ENCODE data around the gene TBX4.

The TBX4 gene

DNA sequence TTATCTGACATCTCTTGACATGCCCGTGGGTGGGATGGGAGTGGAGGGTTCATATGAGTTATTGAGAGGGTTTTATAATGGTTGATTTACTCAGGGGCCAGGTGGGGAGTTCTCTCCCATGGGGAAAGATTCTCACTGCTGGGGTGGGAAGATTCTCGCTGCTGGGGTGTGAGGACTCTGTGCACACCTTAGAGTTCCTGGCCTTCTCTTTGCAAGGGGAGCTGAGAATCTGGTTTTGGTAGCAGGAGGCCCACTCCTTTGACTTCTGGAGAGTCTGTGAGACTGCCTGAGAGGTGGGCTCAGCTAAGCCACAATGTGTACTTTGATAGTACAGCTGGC lies 31.5 kb downstream of the TBX4 start:
- POLR2A ChIA-PET: no interaction called here
- TF ChIP-seq, protein P1, sequence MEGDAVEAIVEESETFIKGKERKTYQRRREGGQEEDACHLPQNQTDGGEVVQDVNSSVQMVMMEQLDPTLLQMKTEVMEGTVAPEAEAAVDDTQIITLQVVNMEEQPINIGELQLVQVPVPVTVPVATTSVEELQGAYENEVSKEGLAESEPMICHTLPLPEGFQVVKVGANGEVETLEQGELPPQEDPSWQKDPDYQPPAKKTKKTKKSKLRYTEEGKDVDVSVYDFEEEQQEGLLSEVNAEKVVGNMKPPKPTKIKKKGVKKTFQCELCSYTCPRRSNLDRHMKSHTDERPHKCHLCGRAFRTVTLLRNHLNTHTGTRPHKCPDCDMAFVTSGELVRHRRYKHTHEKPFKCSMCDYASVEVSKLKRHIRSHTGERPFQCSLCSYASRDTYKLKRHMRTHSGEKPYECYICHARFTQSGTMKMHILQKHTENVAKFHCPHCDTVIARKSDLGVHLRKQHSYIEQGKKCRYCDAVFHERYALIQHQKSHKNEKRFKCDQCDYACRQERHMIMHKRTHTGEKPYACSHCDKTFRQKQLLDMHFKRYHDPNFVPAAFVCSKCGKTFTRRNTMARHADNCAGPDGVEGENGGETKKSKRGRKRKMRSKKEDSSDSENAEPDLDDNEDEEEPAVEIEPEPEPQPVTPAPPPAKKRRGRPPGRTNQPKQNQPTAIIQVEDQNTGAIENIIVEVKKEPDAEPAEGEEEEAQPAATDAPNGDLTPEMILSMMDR (IDR thresholded peaks at IDR 0.05; ENCODE audit: control extremely low read depth, extremely low read depth, low read depth, missing control alignments): no peak
- CTCF ChIA-PET: interaction anchor here (1.1 to 1.3 kb wide), 2 partner anchors 9 to 16 kb away, joined by 3 read pairs; no protein-coding TSS in a partner anchor
- no peak for DNase-seq (ENCODE audit: extremely low spot score)

DNA sequence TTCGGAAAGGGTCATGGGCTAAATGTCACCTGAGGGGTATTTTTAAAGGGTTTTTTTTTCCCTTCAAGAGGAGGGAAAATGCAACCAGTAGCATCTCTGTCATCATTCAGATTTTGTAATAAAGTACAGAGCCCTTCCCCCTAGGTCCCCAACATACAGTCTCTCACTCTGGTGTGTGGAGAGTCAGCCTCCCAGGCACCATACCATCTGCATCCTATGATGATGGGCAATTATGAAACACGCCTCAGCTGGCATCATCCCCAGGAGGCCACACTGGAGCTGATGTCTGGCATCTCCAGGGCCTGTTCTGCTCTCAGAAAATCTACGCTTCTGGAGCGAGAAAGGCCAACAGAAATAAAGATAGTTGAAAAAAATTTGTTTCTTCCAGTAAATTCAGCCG lies 32.0 kb downstream of the TBX4 start:
- CTCF ChIA-PET: interaction anchor here (1.1 to 1.4 kb wide), 3 partner anchors 9 to 99 kb away, joined by 3 read pairs; no protein-coding TSS in a partner anchor
- DNase-seq (ENCODE audit: extremely low spot score): no peak
- TF ChIP-seq, protein P1 (IDR thresholded peaks at IDR 0.05; ENCODE audit: control extremely low read depth, extremely low read depth, low read depth, missing control alignments): no peak
- POLR2A ChIA-PET: no interaction called here

DNA sequence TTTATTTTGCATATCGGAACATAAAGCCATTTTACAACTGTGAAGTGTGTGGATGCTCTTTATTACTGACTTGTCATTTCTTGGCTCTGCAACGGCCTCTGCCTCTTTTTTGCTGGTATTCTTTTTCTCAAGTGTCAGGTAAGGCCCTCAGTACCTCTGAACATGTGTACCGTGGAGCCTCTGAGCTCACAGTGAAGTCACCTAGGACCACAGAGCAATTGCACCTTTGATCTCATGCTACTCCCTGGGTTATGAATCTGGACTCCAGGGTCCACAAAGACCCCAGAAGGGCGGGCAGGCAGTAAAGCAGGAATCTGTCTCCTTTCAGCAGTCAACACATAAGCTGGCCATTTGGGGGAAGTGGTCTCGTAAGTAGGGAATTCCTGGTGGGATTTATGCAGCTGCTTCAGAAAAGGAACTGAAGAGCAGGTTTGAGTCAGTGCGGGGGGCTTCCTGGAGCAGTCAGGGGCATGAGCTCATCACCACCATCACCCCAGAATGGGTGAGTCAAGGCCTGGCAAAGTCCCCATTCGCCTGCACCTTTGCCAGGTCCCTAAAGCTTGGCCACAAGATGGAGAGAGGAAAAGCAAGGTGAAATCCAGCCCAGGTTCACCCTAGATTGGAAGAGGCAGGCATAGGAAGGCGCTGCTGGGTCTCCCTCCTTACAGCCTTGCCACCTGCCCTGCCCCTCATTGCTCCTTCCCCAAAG lies 33.0 kb downstream of the TBX4 start:
- TF ChIP-seq, protein P1 (IDR thresholded peaks at IDR 0.05; ENCODE audit: control extremely low read depth, extremely low read depth, low read depth, missing control alignments): no peak
- ChIA-PET POLR2A (no interaction called here), CTCF (interaction anchor here (1.1 to 1.5 kb wide), 5 partner anchors 11 to 98 kb away, joined by 3 to 5 read pairs (median 3); no protein-coding TSS in a partner anchor)
- no peak for DNase-seq (ENCODE audit: extremely low spot score)

DNA sequence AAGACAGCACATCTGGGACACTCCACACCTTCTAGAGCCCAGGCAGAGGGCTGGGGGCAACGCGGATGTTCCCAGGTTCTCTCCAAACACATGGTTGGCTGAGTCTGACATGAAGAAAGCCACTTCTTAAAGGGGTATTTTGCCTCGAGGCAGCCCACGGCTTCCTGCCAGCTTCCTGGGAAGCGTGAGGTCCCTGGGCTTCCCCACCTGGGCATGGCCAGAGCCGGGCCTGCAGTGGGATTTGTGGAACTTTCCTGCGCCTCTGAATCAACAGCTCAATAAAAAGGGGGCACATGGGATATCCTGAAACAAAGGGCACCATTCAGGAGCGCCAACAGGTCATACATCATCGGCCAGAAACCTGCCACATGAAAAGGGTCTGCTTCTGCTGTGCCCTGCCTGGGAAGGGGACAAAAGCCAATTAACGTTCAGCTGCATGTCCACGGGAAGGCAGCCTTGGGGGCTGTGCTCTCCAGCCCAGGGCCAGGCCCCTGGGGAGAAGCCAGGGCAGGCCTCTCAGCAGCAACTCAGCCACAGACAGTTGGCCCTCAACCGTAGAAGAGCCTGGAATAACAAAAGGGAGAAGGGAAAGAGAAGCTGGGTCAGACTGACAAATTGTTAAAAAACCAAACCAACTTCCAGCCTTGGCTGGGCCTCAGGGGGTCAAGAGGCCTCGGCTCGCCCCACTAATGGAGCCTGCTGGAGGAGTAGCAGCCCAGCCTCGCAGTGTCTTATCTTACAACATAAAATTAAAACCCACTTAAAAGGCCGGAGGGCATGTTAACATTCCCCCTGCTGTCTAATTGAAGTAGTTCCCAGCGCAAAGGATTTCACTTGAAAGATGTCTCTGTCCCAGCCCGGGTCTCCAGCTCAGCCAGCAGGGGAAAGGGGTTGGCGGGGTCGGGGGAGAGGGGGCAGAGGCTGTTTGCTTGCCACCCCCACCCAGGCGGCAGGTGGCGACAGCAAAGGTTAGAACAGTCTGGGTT lies 34.2 kb downstream of the TBX4 start:
- ChIA-PET CTCF (interaction anchor here (1.1 to 1.5 kb wide), 4 partner anchors 9 to 72 kb away, joined by 3 to 5 read pairs (median 4); no protein-coding TSS in a partner anchor), POLR2A (no interaction called here)
- TF ChIP-seq, protein P1 (IDR thresholded peaks at IDR 0.05; ENCODE audit: control extremely low read depth, extremely low read depth, low read depth, missing control alignments): no peak
- no peak for DNase-seq (ENCODE audit: extremely low spot score)

DNA sequence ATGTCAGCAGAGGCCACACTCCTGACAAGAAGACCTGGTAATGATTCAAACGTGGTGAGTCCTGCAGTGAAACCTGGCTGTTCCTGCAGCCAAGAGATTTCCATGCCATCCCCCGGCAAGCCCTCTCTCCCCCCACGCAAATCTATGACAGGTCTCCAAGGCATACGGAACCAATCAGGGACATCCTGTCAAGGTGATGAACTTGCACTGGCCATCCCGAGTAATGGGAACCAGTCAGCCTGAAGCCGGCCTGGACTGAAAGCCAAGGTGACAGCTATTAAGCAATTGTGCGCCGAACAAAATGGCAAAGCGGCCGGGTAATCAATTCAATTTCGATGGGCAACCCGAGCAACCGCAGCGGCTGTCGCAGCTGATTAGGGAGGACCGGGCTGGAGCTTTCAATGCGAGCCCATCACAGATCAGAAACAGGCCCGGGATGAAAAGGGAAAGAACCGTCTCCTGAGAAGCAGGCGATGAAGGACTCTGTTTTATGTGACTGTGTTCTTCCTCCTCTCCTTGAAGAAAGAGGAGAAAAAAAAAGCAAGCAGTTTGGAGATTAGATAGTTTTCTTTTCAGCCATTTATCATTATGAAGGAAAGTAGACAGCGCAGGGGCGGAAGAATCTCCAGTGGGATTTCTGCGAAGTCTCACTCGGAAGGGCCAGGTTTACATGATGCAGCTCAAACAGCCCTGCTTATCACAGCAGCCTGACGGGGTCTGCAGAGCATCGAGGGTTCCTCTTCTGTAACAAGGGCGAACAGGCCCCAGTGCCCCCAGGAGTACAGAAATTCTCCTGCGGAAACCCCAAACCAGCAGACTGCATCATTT lies 35.2 kb downstream of the TBX4 start:
- no peak for DNase-seq (ENCODE audit: extremely low spot score)
- ChIA-PET POLR2A (no interaction called here), CTCF (interaction anchor here (1.1 kb wide), 1 partner anchor 8 kb away, joined by 5 read pairs; no protein-coding TSS in a partner anchor)
- TF ChIP-seq, protein P1 (IDR thresholded peaks at IDR 0.05; ENCODE audit: control extremely low read depth, extremely low read depth, low read depth, missing control alignments): no peak
